ENCODE data around the gene RHOA. TPM values are rescaled to one million over a fixed set of nuclear protein-coding genes. Genes with fewer than 3 reads are reported as not detected.

Gene RHOA
- total and polyA plus RNA-seq, 2 of the 13 experiments (the other 11 are each of a cell fraction or from before 2014, with no cell fraction given), result 131 to 177 TPM

GRCh38 chr3:49411968-49412631 is at the start of gene RHOA, which contains the start of gene TCTA (continued):
- TF ChIP-seq ZEB1 (IDR thresholded peaks at IDR 0.05; ENCODE audit: insufficient replicate concordance, low read depth) (peak; percentile 22), CREM (IDR thresholded peaks at IDR 0.05) (peak; percentile 57), CREM (CRISPR knock-in tag; IDR thresholded peaks at IDR 0.05) (no peak), SRSF4 (IDR thresholded peaks at IDR 0.05; ENCODE audit: low read depth, low read length, poor library complexity, severe bottlenecking) (no peak), AKNA (CRISPR knock-in tag; IDR thresholded peaks at IDR 0.05; ENCODE audit: borderline replicate concordance) (no peak), ZNF138 (CRISPR knock-in tag; IDR thresholded peaks at IDR 0.05; ENCODE audit: low read depth) (no peak; the same call in 1 of the 2 replicates), ZUFSP (CRISPR knock-in tag; IDR thresholded peaks at IDR 0.05; ENCODE audit: borderline replicate concordance) (no peak), ZBTB46 (CRISPR knock-in tag; IDR thresholded peaks at IDR 0.05; ENCODE audit: borderline replicate concordance) (no peak), HNF1A (IDR thresholded peaks at IDR 0.05; ENCODE audit: low read depth) (no peak), HNF1A (CRISPR knock-in tag; IDR thresholded peaks at IDR 0.05; ENCODE audit: borderline replicate concordance) (peak; percentile 61; the same call in 1 of the 2 replicates), IKZF4 (CRISPR knock-in tag; IDR thresholded peaks at IDR 0.05; ENCODE audit: borderline replicate concordance, low read depth, not compliant biosample characterization) (no peak), TRIM24 (CRISPR knock-in tag; IDR thresholded peaks at IDR 0.05) (no peak), MATR3 (CRISPR knock-in tag; IDR thresholded peaks at IDR 0.05) (no peak), NCOA2 (CRISPR knock-in tag; IDR thresholded peaks at IDR 0.05) (peak; percentile 10; the same call in 1 of the 2 replicates), SMAD1 (CRISPR knock-in tag; IDR thresholded peaks at IDR 0.05; ENCODE audit: borderline replicate concordance, low read depth) (peak; percentile 91; the same call in 1 of the 2 replicates), ZNF501 (CRISPR knock-in tag; IDR thresholded peaks at IDR 0.05) (peak; percentile 56), DMAP1 (CRISPR knock-in tag; IDR thresholded peaks at IDR 0.05) (peak; percentile 95)
